HL-60/S4 (cell line): Measurements from ENCODE around the gene CCDC28B.

Source experiments
- in situ Hi-C: fragments of 300-500 bp; cut with MboI; formaldehyde crosslinking; loops from 2 replicates; pipeline ENCODE4 v1.14.3; 2022; ENCODE audit warnings: low sequenced_read_pairs

Gene CCDC28B

DNA sequence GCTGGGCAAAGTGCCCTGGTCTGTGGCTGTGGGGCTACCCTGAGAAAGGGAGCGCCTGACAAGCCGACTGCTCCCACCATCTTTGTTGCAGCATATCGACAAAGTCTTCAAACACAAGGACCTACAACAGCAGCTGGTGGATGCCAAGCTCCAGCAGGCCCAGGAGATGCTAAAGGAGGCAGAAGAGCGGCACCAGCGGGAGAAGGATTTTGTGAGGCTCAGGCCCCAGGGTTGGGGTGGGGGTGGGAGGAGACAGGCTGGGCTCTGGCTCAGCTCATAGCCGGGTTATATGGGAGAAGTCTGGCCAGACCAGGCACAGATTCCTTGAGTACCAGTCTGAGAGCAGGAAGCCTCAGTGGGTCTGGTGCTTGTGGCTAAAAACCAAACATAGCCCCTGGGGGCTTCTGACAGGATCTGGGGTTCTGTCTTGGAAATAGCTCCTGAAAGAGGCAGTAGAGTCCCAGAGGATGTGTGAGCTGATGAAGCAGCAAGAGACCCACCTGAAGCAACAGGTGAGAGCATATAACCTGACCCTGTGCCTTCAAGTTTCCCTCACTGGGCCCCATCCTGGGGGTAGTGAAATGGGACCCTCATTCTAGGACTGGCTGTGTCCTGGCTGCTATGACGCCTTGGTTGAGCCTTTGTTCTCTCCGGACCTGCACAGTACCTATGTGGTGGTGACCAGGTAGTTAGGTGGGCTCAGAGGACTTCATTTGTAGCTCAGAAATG, 8.0 kb upstream of the CCDC28B start:
- in situ Hi-C loops = no loop called here

DNA sequence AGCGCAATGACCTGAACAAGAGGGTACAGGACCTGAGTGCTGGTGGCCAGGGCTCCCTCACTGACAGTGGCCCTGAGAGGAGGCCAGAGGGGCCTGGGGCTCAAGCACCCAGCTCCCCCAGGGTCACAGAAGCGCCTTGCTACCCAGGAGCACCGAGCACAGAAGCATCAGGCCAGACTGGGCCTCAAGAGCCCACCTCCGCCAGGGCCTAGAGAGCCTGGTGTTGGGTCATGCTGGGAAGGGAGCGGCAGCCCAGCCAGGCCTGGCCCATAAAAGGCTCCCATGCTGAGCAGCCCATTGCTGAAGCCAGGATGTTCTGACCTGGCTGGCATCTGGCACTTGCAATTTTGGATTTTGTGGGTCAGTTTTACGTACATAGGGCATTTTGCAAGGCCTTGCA, 5.4 kb upstream of the CCDC28B start:
- in situ Hi-C loops = no loop called here

- in situ Hi-C loops = no loop called here
These were observed 4.9 kb upstream of the CCDC28B start for GRCh38 chr1:32195531-32195930.

- in situ Hi-C loops = no loop called here
These were observed 4.2 kb upstream of the CCDC28B start for GRCh38 chr1:32195972-32196823.

DNA sequence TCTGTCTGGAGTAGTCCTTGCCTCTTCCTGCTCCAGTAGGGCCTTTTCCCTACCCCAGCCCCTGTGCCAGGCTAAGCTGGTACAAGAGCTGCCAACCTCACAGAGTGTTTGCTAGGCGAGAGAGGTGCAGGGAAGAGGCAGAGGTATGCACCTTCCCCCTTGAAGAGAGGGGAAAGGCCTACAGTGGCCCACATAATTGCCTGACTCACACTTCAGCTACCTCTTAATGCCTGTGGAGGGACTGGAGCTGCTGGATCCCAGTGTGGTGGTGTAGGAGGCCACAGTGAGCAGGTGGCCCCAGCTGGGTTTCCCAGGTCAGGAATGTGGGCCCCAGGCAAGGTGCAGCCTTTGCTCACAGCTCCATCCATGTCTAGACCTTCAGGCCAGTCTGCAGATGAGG, 3.3 kb upstream of the CCDC28B start:
- in situ Hi-C loops = no loop called here

GRCh38 chr1:32197837-32198236, 2.6 kb upstream of the CCDC28B start:
- in situ Hi-C loops = no loop called here

GRCh38 chr1:32198237-32199042, 2.0 kb upstream of the CCDC28B start:
- in situ Hi-C loops = no loop called here

DNA sequence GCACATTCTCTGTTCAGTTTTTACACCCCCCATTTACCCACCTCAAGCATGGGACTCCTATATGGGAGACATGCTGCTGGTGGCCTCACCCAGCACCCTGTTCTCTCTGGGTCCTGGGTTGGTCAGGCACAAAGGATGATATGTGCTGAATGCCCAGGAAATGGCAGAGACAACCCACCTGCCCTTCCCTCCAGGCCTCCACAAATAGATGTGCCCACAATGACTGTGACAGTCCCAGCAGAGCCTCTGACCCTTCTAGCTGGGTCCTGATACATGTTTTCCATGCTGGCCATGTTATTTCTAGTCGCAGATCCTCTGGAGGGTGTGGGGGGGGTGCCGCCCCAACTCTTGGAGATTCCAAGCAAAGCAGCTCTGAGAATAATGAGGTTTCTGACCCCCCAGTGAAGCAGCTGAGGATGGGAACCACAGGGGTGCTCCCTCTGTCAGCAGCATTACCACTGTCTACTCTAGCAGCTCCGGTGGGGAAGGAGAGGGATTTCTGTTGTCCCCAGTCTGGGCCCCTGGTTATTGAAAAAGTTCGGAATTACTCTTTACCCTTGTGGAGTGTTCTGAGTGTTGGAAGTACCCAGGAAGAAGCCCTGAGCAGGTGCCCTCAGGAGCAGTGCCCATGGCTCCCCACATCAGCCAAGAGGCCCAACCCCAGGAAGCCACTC, 1.2 kb upstream of the CCDC28B start:
- in situ Hi-C loops = no loop called here

- in situ Hi-C loops = no loop called here
These were observed 700 bp upstream of the CCDC28B start for GRCh38 chr1:32199717-32200072.

- in situ Hi-C loops = no loop called here
These were observed 838 bp downstream of the CCDC28B start for GRCh38 chr1:32201011-32201855.

GRCh38 chr1:32204943-32205361, 4.6 kb downstream of the CCDC28B start:
- in situ Hi-C loops = no loop called here

DNA sequence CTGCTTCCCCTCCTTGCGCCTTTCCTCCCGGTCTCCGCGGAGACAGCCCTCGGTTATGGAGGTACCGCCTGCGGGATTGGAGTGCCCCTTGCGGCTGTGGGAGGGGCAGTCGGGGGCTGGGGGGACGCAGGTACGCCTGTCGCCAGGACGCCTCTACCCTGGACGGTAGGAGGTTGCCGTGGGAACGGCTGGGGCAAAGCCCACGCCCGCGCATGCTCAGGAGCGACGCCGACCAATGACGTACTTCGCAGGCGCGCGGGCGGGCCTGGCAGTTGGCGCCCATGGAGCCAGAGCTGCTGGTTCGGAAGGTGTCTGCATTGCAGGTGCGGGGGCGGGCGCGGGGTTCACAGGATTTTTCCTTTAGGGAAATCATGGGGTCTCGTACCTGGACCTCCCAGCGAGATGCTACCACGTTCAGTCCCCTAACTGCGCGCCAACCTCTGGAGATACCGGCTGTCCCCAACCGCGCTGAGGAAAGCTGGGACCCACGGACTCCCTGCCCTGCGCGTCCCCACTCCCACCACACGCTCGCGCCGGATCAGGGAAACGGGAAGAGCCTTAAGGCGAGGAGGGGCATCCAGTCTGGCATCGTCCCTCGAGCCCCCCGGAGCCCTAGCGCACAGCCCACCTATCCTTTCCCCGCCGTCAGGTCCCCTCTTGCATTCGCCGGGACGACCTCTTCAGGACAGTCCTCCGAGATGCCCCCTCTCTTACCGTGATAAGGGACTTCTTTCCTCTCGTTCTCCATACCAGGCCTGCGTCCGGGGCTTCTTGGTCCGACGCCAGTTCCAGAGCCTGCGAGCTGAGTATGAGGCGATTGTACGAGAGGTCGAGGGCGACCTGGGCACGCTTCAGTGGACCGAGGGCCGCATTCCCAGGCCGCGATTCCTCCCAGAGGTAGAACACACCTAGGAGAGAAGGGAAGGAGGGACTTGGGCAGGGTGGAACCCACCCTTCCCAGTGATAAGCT, 5.3 kb downstream of the CCDC28B start, which contains the start of gene IQCC:
Gene IQCC, plus strand, starts transcription at position 271 of the 970 bp plus-strand sequence. Its CDS starts 11 bp downstream, at position 282.
- in situ Hi-C loops = no loop called here

DNA sequence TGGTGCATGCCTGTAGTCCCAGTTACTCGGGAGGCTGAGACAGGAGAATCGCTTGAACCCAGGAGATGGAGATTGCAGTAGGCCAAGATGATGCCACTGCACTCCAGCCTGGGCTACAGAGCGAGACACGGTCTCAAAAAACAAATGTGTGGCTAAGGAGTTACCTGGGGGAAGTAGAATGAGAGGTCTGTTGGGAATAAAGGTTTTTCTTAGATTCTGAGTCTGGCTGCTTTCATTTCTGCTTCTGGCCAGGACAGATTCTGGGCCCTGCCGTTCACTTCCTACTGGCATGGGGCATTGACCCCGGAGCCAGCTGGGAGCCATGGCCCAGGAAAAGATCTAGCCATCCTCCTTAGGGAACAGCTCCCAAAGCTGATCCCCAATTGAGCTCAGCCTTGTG, 8.1 kb downstream of the CCDC28B start:
- in situ Hi-C loops = no loop called here

DNA sequence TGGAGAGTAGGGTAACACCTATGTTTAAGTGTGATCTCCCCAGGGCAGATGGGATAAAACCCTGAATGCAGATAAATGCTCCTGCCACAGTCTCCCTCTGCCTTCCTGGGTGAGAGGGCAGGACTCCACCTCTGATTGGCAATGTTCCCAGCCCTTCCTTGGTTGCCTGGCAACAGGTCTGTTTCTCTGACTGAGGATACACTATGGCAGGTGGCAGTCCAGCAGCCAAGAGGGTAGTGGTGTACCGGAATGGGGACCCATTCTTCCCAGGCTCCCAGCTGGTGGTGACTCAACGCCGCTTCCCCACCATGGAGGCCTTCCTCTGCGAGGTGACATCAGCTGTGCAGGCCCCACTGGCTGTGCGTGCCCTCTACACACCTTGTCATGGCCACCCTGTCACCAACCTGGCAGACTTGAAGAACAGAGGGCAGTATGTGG, 8.5 kb downstream of the CCDC28B start, which contains the start of gene DCDC2B:
Gene DCDC2B, plus strand, starts transcription at position 199 of the 438 bp plus-strand sequence. Its CDS starts 5 bp downstream, at position 204.
- in situ Hi-C loops = no loop called here

- in situ Hi-C loops = no loop called here
These were observed 15.5 kb downstream of the CCDC28B start for GRCh38 chr1:32215629-32216480.

- in situ Hi-C loops = no loop called here
These were observed 16.2 kb downstream of the CCDC28B start for GRCh38 chr1:32216566-32216965.

DNA sequence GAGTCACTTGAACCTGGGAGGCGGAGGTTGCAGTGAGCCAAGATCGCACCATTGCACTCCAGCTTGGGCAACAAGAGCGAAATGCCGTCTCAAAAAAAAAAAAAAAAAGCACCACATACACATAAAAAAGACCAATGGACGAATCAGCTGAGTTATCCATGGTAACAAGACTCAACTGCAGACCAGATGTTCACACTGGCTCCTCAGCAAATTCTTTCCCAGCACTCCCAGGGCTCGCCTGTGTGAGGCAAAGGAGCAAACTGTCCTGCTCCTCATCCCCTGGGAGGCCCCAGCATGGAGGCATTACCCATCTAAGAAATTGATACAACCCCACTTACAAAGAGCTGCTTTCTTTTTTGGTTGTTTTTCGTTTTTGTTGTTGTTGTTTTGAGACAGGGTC, 18.6 kb downstream of the CCDC28B start:
- in situ Hi-C loops = no loop called here
